Dermis microvascular lymphatic vessel endothelial cell (primary cell): ENCODE results near the gene NUP43. TPM values are rescaled to one million over a fixed set of nuclear protein-coding genes. Genes with fewer than 3 reads are reported as not detected.
"Not testable (repeated sequence)": the region's sequence is repeated elsewhere in the genome, so short reads cannot be mapped to it uniquely, and the experiment has no call there.

ENCODE experiments used
- DNase-seq, 2 donors: peaks; one replicate each; pipeline versions ENCODE4 v3.0.0 to v3.0.0-alpha.2; 2010; ENCODE audit warnings: low read depth in 2 of 2
- total RNA-seq: library from RNA; depleted of rRNA; stranded (reverse); fragments of >200 nt; gene quantifications from 2 replicates; pipeline ENCODE4 v1.2.1, GENCODE V29; 2014

NUP43 gene
- 26.8 and 30.4 TPM in 2 replicates for total RNA-seq

DNA sequence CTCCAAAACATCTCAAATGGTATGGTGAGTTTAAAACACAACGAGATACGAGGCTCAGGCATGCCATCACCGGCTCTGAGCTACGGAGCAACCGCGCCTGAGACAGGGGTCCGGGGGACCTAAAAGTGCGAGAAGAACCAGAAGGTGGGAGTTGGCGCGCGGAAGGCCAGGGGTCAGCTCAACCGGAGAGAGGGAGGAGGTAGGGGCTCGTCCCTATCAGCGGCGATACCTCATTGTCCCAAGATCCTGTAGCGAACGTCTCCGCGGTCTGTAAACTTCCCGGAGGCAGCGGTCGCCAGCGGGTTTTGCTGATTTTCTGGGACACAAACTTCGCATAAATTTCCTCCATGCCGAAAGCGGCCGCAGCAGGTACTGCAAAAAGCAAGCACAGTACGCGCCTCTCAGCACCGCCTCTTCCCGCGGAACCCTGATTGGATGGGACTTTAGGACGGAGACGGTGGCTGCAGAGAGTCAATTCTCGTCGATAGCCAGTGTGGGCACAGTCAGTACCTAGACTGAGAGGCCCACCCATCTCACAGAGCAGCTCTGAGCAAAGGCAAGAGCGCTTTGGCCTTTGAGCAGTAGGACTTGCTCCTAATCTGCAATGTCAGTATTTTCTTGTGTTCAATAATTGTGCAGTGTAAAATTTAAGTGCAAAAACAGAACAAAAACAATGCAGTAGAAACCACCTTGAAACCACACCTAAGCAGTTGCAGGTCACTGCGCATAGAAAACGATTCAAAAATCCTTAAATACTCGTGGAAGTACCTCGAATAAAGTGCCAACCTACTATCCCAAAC lies at the start of gene NUP43:
Gene NUP43 (minus strand): TSS at position 383 of the 800 bp plus-strand sequence. CDS start 34 bp downstream, at position 349.
- DNase-seq: peak; percentile 94 to 97

DNA sequence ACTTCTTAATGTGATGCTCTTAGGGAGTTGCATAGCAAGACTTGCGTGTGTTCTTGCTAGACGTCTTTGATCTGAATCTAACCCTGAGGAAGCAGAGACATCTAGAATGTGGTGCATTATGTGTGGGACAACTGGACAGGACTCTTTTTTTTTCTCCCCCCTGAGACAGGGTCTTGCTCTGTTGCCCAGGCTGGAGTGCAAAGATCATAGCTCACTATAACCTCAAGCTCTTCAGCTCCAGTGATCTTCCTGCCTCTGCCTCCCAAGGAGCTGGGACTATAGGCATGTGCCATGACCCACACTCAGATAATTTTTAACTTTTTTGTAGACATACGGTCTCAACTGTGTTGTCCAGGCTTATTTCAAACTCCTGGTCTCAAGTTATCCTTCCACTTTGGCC lies 37.2 kb upstream of the NUP43 start:
- no peak for DNase-seq

DNA sequence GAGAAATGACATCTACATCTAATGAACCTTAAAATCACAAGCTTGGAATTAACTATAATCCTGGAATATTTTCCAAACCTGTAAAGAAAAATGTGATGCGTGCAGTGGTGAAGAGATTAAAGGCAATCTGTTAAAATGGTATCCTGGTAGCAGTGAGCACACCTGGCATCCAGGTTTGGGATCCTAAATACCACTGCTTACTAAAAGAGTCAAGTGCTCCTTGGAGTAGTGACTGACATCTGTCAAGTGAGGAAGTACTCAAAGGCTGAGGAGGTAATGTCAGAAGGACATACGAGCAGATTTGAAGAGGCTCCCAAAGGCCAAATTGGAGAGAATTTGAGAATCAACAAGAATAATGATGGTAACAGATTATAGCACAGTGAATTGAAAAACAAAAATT lies 36.0 kb upstream of the NUP43 start:
- DNase-seq: no peak

DNA sequence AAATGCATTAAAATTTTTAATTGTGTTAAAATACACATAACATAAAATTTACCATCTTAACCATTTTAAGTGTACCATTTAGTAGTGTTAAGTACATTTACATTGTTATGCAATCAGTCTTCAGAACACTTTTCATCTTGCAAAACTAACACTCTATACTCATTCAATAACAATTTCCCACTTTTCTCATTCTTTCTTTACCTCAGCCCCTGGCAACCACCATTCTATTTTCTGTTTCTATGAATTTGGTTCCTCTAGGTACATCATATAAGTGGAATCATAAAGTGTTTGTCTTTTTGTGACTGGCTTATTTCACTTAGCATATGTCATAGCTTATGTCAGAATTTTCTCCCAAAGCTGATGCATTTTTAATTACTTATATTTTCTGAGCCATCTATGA lies 35.4 kb upstream of the NUP43 start:
- no peak for DNase-seq

DNA sequence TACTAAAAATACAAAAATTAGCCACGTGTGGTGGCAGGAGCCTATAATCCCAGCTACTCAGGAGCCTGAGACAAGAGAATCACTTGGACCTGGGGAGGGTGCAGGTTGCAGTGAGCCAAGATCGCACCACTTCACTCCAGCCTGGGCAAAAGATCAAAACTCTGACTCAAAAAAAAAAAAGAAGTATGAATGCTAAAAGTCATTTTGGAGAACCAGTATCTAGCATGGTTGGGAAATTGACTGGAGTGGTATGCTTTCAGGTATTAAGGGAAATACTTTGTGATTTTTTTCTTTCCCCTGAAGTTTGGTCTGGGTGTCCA lies 33.3 kb upstream of the NUP43 start:
- no peak for DNase-seq

DNA sequence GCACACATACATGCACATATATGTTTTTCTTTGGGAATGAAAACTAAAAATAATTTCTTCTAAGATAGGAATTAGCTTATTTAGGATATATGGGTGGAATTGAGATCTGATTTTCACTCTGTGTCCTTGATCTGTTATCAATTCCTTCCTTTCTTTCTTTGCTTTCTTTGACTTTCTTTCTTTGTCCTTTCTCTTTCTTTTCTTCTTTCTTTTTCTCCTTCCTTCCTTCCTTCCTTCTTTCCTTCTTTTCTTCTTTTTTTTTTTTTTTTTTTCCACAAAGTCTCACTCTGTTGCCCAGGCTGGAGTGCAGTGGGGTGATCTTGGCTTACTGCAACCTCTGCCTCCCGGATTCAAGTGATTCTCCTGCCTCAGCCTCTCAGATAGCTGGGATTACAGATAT lies 31.3 kb upstream of the NUP43 start:
- DNase-seq: no peak

DNA sequence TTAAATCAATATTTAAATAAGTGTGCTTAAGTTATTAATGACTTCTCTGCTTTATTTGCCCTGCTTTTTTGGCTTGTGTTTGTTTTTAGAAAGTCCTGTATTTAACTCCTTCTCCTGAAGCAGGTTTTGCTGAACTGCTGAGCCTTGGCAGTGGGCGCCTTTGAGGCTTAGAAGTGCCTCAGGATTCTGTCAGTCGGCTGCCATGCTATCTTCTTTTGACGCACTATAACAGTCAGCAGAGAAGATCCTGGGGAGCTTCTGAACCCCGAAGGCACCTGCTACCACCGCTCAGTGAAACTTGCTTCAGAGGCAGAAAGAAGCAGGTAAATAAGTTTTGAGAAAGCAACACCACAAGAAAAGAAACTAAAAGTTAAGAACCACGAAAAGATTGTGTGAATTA lies 25.6 kb upstream of the NUP43 start:
- DNase-seq: no peak

GRCh38 chr6:149771185-149771584 lies 24.9 kb upstream of the NUP43 start:
- DNase-seq: no peak

DNA sequence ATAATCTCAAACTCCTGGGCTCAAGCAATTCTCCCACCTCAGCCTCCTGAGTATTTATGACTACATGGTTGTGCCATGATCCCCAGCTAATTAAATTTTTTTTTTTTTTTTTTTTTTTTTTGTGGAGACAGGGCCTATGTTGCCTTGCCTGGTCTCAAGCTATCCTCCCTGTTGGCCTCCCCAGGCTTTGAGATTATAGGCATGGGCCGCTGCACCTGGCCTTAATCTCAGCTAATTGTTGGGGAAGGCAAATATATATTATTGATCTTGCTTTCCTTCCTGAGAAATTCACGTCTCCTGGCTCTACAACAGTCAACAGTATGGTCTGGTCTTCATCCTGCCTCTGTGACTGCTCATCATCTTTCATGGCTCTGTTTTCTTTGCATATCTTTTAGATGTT lies 23.3 kb upstream of the NUP43 start:
- DNase-seq: no peak

DNA sequence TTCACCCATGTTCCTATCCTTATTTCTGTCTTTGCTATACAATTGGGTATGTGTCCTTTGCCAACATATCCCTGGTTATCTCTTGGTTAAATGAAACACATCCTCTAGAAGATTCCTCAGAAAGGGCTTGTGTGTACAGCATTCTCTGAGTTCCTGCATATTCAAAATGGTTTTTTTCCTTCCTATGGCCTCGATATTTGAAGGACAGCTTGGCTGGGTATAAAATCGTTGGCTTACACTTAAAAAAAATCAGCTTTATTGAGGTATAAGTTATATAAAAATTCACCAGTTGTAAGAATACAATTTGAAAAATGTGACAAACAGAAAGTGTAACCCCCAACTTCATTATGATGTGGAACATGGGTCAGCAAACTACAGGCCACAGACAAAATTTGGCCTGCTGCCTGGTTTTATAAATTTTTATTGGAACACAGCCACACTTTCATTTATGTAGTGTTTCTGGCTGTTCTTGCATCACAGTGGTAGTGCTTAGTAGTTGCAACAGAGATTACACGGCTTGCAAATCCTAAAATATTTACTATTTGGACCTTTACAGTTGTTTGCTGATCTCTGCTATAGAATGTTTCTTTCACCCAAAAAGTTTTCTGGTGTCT lies 19.9 kb upstream of the NUP43 start:
- peak; percentile 86 to 91 for DNase-seq

DNA sequence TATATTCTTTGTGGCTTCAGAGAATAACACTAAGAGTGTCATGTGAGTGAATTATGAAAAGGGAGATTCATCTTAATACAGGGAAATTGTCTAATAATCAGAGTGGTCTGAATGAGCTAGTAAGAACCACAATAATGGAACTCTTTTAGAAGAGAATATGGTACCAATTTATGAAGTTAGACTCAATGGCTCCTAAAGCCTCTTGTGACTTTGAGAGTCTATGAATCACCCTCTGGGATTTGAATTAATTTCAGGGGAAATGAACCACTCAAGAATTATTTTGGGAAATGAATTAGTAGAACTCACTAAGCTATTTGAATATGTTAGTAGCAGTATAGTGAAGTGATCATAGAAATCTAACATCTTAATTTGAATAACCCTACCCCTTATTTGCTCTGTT lies 17.5 kb upstream of the NUP43 start:
- no peak for DNase-seq

DNA sequence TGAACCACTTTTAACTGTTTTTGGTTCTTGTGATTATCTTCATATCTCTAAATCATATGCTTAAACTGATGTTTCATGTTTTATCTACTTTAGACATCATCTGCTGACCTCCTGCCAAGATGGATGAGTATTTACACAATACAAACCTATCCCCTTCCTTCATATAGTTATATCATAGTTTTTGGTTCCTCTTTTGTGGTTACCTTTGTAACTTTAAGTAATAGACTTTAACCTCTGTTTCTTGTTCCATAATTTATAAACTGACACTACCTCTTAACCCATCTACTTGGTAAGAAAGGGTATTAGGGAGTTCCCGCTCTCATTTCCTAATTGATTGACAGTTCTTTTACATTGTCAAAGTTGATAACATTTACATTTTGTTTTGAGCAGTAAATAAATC lies 15.1 kb upstream of the NUP43 start:
- DNase-seq: no peak

DNA sequence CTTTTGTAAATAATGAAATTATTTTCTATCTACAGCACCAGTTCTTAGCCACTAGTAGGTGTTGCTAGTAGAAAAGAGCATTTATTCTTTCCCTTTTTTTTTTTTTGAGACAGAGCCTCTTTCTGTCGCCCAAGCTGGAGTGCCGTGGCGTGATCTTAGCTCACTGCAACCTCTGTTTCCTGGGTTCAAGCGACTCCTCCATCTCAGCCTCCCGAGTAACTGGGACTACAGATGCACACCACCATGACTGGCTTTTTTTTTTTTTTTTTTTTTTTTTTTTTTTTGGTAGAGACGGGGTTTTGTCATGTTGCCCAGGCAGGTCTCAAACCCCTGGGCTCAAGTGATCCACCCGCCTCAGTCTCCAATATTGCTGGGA lies 9.9 kb upstream of the NUP43 start:
- DNase-seq: no peak

DNA sequence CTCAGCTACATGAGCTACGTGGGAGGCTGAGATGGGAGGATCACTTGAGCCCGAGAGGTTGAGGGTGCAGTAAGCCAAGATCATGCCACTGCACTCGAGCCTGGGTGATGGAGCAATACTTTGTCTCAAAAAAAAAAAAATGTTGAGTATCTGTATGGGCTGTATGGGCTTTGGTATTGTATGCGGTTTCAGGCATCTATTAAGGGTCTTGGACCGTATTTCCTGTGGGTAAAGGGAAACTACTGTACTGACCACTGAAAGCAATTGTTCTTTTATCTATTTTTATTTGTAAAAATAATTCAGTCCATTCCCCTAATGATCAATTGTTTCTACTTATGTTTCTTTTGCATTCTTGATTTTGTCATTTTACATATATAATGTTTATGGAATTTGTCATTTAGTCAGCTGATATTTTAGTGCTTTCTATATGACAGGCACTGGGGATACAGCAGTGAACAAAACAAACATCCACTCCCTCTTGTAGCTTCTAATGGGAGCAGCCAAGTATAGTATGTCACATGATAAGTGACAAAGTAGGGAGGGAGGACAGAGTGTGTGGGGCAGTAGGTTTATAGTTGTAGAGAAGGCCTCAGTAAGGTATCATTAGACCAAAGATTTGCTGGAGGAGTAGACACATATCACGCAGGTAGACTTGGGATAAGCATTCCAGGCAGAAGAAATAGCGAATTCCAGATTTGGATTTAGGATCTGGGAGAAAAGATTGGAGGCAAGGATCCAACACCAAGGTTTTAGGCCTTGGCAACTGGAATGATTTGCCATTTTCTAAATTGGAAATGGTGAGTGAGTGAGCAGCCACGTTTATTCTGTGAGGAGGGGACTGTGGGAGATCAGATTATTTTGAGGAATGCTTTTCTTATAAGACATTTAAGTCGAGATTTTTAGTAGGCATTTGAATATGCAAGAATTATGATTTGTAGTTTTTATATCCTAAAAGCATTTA lies 9.3 kb upstream of the NUP43 start:
- no peak for DNase-seq

DNA sequence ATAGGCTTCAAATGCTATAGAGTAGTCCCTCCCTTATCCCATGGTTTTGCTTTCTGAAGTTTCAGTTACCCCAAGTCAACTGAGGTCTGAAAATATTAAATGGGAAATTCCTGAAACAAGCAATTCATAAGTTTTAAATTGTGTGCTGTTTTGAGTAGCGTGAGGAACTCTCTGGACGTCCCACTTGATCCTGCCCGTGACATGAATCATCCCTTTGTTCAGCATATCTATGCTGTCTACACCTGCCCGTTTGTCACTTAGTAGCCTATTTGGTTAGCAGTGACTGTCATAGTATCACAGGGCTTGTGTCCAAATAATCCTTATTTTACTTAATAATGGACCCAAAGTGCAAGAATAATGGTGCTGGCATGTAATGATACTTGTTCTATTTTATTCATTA lies 8.2 kb upstream of the NUP43 start:
- peak in 1 of 2 donors; percentile 20 for DNase-seq

DNA sequence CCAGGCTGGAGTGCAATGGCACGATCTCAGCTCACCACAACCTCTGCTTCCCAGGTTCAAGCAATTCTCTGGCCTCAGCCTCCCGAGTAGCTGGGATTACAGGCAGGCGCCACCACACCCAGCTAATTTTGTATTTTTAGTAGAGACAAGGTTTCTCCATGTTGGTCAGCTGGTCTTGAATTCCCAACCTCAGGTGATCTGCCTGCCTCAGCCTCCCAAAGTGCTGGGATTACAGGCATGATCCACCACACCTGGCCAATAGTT lies 7.0 kb upstream of the NUP43 start:
- DNase-seq: not testable (repeated sequence)

- no peak for DNase-seq
Measured at GRCh38 chr6:149752600-149753373, 6.5 kb upstream of the NUP43 start.

DNA sequence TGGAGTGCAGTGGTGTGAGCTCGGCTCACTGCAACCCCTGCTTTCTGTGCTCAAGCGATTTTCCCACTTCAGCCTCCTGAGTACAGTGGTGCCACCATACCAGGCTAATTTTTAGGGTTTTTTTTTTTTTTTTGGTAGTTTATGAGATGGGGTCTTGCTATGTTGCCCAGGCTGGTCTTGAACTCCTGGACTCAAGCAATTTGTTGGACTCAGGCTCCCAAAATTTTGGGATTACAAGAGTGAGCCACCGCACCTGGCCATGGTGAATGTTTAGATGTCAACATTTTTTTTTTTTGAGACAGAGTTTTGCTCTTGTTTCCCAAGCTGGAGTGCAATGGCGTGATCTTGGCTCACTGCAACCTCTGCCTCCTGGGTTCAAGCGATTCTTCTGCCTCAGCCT lies 5.6 kb upstream of the NUP43 start:
- not testable (repeated sequence) for DNase-seq

GRCh38 chr6:149751239-149751638 lies 4.9 kb upstream of the NUP43 start:
- no peak for DNase-seq

DNA sequence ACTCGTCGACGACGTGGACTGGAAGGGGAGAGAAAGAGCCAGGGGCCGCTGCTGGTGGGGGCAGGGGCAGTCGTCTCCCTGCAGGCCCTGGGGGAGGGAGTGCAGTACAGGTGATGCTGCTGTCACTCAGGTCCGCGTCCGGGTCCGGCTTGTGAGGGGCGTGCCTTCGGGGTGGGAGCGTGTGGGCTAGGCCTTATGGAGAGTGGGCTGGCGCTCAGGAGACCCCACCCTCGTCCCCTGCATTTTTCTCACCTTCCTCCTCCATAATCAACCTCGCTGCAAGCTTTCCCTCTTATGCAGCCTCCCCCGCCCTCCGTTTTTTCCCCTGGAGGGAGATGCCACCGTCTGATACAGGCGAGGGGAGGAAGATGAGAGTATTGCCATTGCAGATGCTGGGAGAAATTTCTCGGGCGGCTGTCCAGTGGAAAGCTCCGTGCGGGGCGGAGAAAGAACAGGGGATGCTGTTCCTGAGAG lies 3.8 kb upstream of the NUP43 start:
- DNase-seq: peak; percentile 34 to 80

GRCh38 chr6:149749594-149750135 lies 3.3 kb upstream of the NUP43 start, which contains the start of gene PCMT1:
PCMT1 (plus strand) TSS chr6:149749741; CDS start chr6:149749902, 161 bp downstream.
- DNase-seq: peak in 1 of 2 donors; percentile 93
